GM19025 (cell line): Measurements from ENCODE around the gene PAK5.

Experiments used
- ATAC-seq: cut with Tn5 transposase; IDR thresholded peaks from one replicate; pipeline ENCODE4 v1.9.1; 2021; ENCODE audit warnings: mild to moderate bottlenecking, low read depth, moderate library complexity; ENCODE audit not compliant: unreplicated experiment

The PAK5 gene

DNA sequence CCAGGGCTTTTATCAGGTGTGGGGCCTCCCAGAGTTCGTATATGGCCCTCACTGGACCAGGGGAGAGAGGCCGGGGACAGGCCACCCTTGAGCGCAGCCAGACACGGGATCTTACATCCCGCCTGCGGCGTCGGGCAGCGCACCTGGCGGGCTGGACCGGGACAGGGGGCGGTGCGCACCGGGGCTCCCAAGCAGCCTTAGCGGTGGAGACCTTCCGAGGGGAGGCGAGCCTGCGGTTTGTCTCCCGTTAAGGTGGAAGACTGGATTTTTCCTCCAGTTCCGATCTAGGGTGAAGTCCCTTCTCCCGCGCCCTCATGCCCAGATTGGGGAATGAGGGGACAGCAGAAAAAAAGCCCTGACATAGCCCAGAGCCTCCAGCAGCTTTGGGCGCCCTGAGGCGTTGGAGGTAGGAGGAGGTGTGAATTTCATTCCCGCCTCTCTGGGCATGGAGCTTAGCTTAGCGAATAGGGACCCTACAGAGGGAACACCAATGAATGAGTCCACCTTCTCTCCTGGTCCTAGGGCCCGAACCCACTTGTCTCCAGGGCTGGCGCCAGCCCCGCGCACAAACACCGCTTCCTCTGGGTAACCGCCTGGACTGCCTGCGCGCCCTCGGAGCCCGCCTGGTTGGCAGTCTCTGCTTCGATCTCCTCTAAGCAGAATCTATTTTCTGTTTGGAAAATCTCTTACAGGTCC, 331.2 kb downstream of the PAK5 start:
- no peak for ATAC-seq

- ATAC-seq, result no peak
These were observed 331.9 kb downstream of the PAK5 start for GRCh38 chr20:9506964-9507369.

DNA sequence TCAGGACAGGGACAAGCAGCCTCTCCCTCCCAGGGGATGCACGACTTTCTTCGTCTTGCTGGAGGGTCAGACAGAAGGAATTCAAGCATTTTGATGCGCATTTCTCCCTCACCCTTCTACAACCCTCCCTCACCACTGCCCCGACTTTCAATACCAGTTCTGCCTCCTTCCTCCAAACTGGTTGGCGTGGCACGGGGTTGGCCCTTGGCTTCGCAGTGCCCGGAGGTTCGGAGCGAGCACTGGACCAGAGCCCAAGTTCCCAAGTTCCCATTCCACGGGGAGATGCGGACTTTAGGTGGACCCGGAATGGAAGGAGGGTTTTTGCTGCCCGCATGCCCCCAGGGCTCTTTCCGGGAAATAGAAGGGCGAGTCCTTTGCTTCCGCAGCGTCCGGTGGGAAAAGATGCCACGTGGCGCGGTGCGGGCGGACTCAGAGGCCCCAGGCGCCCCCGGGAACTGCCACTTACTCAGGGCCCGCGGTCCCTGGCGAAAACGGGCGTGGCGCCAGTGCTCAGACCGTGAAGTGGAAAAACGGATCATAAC, 332.5 kb downstream of the PAK5 start:
- ATAC-seq, result no peak

DNA sequence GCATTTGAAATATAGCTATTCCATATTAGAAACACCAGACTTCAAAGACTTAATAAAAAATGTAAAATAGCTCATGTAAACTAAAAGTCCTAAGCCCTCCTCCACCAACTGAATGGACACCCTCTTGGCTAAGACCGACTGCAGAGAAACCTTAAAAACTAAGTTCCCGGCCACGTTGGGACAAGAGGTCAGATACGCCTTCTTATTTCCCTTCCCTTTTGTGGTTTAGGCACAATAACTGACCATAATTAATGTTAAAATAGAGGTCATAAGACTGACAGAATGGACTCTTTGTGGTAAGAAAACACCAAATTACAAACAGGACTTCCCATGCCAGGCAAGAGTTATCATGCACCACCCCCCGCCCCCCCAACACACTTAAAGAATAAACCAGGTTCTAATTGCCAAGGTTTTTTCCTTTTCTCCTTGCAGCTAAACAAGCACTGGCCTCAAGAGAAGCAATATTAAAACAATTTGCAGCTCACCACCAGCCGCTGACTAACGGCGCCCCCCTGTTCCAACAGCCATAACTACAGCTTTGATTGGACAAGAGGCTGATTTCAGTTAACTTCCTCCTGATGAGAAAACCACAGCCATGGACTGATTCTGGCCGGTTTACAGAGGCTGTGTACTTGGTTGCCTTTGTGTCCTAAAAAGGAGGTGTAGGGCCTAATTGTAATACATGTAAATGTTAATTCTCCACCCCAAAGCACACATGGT, 335.2 kb downstream of the PAK5 start:
- ATAC-seq, result no peak

DNA sequence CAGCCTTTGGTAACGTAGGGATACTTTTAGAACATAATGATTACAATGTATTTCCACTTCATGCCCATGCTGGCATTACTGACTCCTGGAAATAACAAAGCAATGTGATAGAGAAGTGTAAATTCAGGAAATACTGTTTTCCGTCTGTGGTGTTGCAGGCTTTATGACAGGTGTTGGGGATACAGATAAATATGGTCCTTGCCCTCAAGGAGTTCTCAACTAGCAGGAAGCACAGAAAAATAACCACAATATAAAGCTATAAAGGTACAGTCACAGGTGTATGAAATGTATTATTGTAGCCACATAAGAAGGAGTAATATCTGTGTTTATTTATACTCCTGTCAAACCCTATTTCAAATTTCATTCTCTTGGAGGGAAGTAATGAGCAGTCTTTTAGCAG, 337.4 kb downstream of the PAK5 start:
- no peak for ATAC-seq

DNA sequence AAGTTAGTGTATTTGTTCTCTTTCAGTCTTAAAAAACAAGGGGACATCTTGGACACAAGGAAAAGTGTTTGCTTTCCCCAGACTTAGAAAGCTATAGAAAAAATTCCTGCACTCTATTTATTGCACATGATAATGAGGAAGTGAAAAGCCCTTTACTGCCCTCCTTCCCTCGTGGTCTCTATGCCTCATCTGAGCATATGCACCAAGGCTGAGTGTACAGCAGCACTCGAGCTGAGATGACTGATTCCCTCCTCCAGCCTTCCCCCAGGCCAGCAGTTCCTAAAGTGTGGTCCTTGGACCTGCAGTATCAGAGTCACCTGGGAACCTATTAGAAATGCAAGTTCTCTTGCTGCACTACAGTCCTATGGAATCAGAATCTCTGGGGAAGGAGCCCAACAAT, 338.8 kb downstream of the PAK5 start:
- ATAC-seq, result no peak

GRCh38 chr20:9499126-9499899, 339.6 kb downstream of the PAK5 start:
- no peak for ATAC-seq

DNA sequence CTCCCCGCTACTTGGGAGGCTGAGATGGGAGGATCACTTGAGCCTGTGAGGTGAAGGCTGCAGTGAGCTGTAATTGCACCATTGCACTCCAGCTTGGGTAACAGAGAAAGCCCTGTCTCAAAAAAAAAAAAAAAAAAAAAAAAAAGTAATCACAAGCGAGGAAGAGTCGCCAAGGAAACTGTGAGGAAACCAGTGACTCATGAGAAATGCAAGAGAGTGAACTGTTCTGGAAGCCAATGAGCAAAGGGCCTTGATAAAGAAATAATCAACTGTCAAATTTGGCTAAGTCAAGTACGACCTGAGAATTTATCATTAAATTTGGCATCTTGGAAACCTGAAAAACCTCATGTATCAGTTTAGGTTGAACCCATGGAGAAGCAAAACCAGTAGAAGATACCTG, 340.6 kb downstream of the PAK5 start:
- ATAC-seq, result no peak

GRCh38 chr20:9496155-9496554, 342.7 kb downstream of the PAK5 start:
- ATAC-seq, result no peak

GRCh38 chr20:9495701-9496100, 343.2 kb downstream of the PAK5 start:
- no peak for ATAC-seq

DNA sequence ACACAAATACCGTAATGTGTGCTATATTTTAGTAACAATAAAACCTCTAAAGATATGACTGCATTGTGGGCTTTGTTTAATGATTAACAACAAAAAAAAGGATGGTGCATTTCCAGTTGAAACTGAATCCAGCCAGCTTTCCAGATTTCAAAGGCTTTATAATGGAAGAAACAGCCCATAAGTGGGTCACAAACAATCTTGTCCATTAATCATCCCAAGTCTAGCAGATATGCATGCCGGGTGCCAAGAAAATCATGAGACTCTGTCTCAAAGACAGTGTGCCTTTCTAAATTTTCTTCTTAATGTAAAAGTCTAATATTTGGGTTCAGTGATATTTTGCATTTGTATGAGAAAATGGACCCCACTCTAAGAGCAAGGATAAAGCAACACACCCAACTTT, 345.1 kb downstream of the PAK5 start:
- no peak for ATAC-seq

DNA sequence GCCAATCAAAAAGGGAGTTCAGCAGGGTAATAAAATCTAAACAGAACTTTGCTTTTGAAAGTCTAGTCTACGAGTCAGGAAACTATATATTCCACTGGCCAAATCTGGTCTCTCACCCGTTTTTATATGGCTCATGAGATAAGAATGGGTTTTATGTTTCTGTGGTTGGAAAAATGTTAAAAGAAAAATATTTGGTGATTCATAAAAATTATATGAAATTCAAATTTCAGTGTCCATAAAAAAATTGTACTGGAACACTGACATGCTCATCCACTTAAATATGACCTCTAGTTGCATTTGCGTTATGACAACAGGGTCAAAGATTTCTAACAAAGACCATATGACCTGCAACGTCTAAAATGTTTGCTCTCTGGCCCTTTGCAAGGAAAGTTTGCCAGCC, 346.8 kb downstream of the PAK5 start:
- no peak for ATAC-seq

DNA sequence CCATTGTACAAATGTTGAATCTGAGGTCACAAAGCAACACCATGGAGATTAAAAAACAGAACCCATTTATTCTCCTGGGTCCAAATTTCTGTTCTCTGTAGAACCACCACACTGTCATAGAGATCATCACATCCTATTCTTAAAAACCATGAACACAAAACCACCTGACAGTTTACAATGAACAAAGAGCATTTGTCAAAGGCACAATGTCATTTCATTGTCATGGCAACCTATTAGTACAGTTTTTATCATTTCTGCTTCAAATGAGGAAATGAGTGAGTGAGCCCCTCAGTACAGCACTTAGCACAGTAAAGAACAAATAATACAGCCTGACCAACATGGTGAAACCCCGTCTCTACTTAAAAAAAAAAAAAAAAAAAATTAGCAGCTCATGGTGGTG, 347.6 kb downstream of the PAK5 start:
- ATAC-seq, result no peak

GRCh38 chr20:9490631-9491030, 348.2 kb downstream of the PAK5 start:
- no peak for ATAC-seq

GRCh38 chr20:9490161-9490560, 348.7 kb downstream of the PAK5 start:
- no peak for ATAC-seq

- ATAC-seq, result no peak
These were observed 350.8 kb downstream of the PAK5 start for GRCh38 chr20:9488063-9488462.
